HepG2 (cell line): ENCODE data around the gene TANGO2. TPM values are rescaled to one million over a fixed set of nuclear protein-coding genes. Genes with fewer than 3 reads are reported as not detected.
A peak's percentile ranks its signal among the peaks of the same experiment; 100 is the strongest.

Experiments used
- ATAC-seq: fragments of 200-7000 bp; cut with Tn5 transposase; 3 replicates; pipeline ENCODE4 v1.9.1; 2020; ENCODE audit warnings: mild to moderate bottlenecking, moderate library complexity
- BruUV-seq: library from RNA; stranded (reverse); fragments of 400-500 nt; replicated peaks from 2 replicates; lab custom pipeline; 2021; lab: Mats Ljungman, UMichigan
- CTCF ChIA-PET: fragments of 300-600 bp; formaldehyde crosslinking; extraction: SDS; loops from one replicate; lab custom pipeline; 2021; ENCODE audit warnings: low total read pairs, inconsistent platforms, low intra/inter-chr PET ratio; lab: Yijun Ruan, JAX
- POLR2A ChIA-PET: fragments of 350-600 bp; sonication (Branson Sonifier 250); formaldehyde crosslinking; loops from one replicate; lab custom pipeline; 2020; ENCODE audit warnings: antibody characterized with exemption, inconsistent platforms; lab: Yijun Ruan, JAX
- DNase-seq: peaks from one replicate; pipeline ENCODE4 v3.0.0-alpha.2; 2015; ENCODE audit warnings: low spot score
- FAIRE-seq: peaks from 3 replicates; lab custom pipeline; 2011; peaks lifted over from hg19 to GRCh38; lab: Jason Lieb, UNC
- H2AFZ ChIP-seq: one replicate; pipeline ENCODE4 v1.6.1; 2011; ENCODE audit warnings: low read length, inconsistent platforms
- H3K27ac ChIP-seq: fragments of 300-600 bp; 3 replicates; pipeline ENCODE4 v1.8.0; 2011; ENCODE audit warnings: mixed run types, mild to moderate bottlenecking, mixed read lengths, low read length, inconsistent platforms; ENCODE audit not compliant: insufficient read depth; ENCODE audit errors: extremely low read length
- H3K27me3 ChIP-seq, 2 experiments: fragments of 200-600 bp in 1 of 2; 2 replicates in 1 of 2; 3 replicates in 1 of 2; pipeline versions ENCODE4 v1.6.0 to v1.8.0; 2011; ENCODE audit warnings: low read length in 2 of 2, mild to moderate bottlenecking in 2 of 2, moderate library complexity in 2 of 2, inconsistent platforms in 1 of 2; ENCODE audit not compliant: insufficient read depth in 2 of 2, control insufficient read depth in 1 of 2
- H3K36me3 ChIP-seq, 2 experiments: fragments of 200-600 bp in 1 of 2; replicated peaks in 1 of 2; 2 replicates in 1 of 2; 3 replicates in 1 of 2; pipeline versions ENCODE4 v1.5.1 to v1.8.0; 2011; ENCODE audit warnings: low read length in 2 of 2, inconsistent platforms in 1 of 2; ENCODE audit not compliant: insufficient read depth in 2 of 2, control insufficient read depth in 1 of 2
- H3K4me1 ChIP-seq: 2 replicates; pipeline ENCODE4 v1.5.1; 2012; ENCODE audit warnings: low read length, inconsistent platforms; ENCODE audit not compliant: insufficient read depth
- H3K4me2 ChIP-seq: 2 replicates; pipeline ENCODE4 v1.6.0; 2011; ENCODE audit warnings: low read depth, low read length, inconsistent platforms
- H3K4me3 ChIP-seq, 3 experiments: fragments of 200-600 bp in 1 of 3; sonication (generic), shearing (Covaris generic) in 1 of 3; replicated peaks in 1 of 3; 2 replicates each; pipeline ENCODE4 v1.5.1; 2011 to 2016; ENCODE audit warnings: low read length in 3 of 3, inconsistent platforms in 2 of 3, low read depth in 2 of 3, mild to moderate bottlenecking in 2 of 3, control low read depth in 1 of 3, mixed read lengths in 1 of 3; ENCODE audit not compliant: insufficient read depth in 1 of 3
- H3K79me2 ChIP-seq: one replicate; pipeline ENCODE4 v1.6.1; 2011; ENCODE audit warnings: low read length, inconsistent platforms; ENCODE audit not compliant: insufficient read depth
- H3K9ac ChIP-seq: 2 replicates; pipeline ENCODE4 v1.6.0; 2011; ENCODE audit warnings: mild to moderate bottlenecking, low read depth, low read length, inconsistent platforms; ENCODE audit not compliant: insufficient read depth
- H3K9me3 ChIP-seq: 2 replicates; pipeline ENCODE4 v1.5.1; 2012; ENCODE audit warnings: mild to moderate bottlenecking, low read length
- H4K20me1 ChIP-seq: 2 replicates; pipeline ENCODE4 v1.6.0; 2011; ENCODE audit warnings: inconsistent platforms, mild to moderate bottlenecking, low read length, moderate library complexity; ENCODE audit not compliant: insufficient read depth
- ATF2 ChIP-seq: sonication (generic); formaldehyde crosslinking; IDR thresholded peaks from 2 replicates; pipeline ENCODE4 v1.4.0; 2020; ENCODE audit warnings: missing genetic modification reagents
- GPBP1L1 ChIP-seq: sonication (generic); formaldehyde crosslinking; IDR thresholded peaks from 2 replicates; pipeline ENCODE4 v1.5.0; 2020; ENCODE audit warnings: mild to moderate bottlenecking, missing genetic modification reagents
- KLF12 ChIP-seq: sonication (generic); formaldehyde crosslinking; IDR thresholded peaks from 2 replicates; pipeline ENCODE4 v1.4.0; 2020; ENCODE audit warnings: missing genetic modification reagents, borderline replicate concordance
- MBNL3 ChIP-seq: fragments of 250-450 bp; sonication (Bioruptor Pico); conservative IDR thresholded peaks from 2 replicates; pipeline ENCODE4 v1.8.0; 2022; ENCODE audit warnings: mild to moderate bottlenecking, inconsistent platforms
- SNAPC4 ChIP-seq: sonication (generic); formaldehyde crosslinking; IDR thresholded peaks from 2 replicates; pipeline ENCODE4 v1.4.0; 2020; ENCODE audit warnings: mild to moderate bottlenecking, missing genetic modification reagents
- TAF1 ChIP-seq: sonication (generic); formaldehyde crosslinking; IDR thresholded peaks from 2 replicates; pipeline ENCODE4 v1.4.0; 2020; ENCODE audit warnings: missing genetic modification reagents
- THAP11 ChIP-seq: IDR thresholded peaks from 2 replicates; pipeline ENCODE4 v1.6.1; 2016; ENCODE audit warnings: missing biosample characterization, missing genetic modification reagents
- WGBS: methylation state at CpG from one replicate; pipeline ENCODE4 v1.1.6; 2017; ENCODE audit warnings: low lambda C conversion rate; 5-methylcytosine and 5-hydroxymethylcytosine counted together
- in situ Hi-C: cut with HindIII; loops from 2 replicates; pipeline ENCODE4 v1.10.0; 2017; ENCODE audit warnings: low pct_unique_long_range_greater_than_20kb; ENCODE audit not compliant: extremely low pct_ligation_motif_present
- intact Hi-C: fragments of 100-400 bp; cut with micrococcal nuclease; formaldehyde crosslinking; loops from one replicate; pipeline ENCODE4 v1.10.0; 2022; ENCODE audit not compliant: unreplicated experiment
- polyA plus RNA-seq, 8 experiments: library from polyadenylated mRNA; depleted of rRNA in 3 of 8; stranded (reverse) in 7 of 8; unstranded in 1 of 8; fragments of >200 nt; fragmentation: Illumina TruSeq in 4 of 8; extraction: Trizol in 4 of 8; gene quantifications; 2 replicates each; pipeline versions ENCODE4 v1.2.1 to v1.2.3, GENCODE V29; 2011 to 2016; ENCODE audit warnings: low read depth in 4 of 8, missing spikeins in 1 of 8, mixed read lengths in 1 of 8; ENCODE audit not compliant: insufficient read depth in 1 of 8
- total RNA-seq, 5 experiments: library from RNA; depleted of rRNA; stranded (reverse); fragments of >200 nt; fragmentation: Illumina TruSeq; extraction: Trizol; gene quantifications; 2 replicates each; pipeline ENCODE4 v1.2.3, GENCODE V29; 2016; ENCODE audit warnings: low read depth in 1 of 5

TANGO2 gene
- total and polyA plus RNA-seq, 2 of the 13 experiments (the other 11 are each of a cell fraction or from before 2014, with no cell fraction given): 12.9 to 14.8 TPM

GRCh38 chr22:19986011-19986409 is 34.9 kb upstream of the TANGO2 start:
- Histone ChIP-seq H3K79me2 (no peaks in the 10 kb centered on the region), H3K4me1 (peaks cover 18% of the 10 kb centered on the region), H3K9ac (peak overlapping the region; percentile 71; the same call in 1 of the 2 replicates), H3K9me3 (no peaks in the 10 kb centered on the region), H2AFZ (no peak overlapping the region), H3K27ac (no peak overlapping the region), H3K27me3 (no peaks in the 10 kb centered on the region), H3K36me3 (peaks cover 0 to 7% of the 10 kb centered on the region in 2 experiments; a peak in 2 of 5 replicates), H3K4me2 (peak overlapping the region; percentile 91), H3K4me3 (peak overlapping the region in 2 of 3 experiments; percentile 63 to 81; a peak in 5 of 6 replicates), H4K20me1 (peaks cover 9% of the 10 kb centered on the region; the same call in 1 of the 2 replicates)
- in situ Hi-C loops (no loop called here), intact Hi-C loops (no loop called here)
- ATAC-seq (no peak), DNase-seq (no peak), FAIRE-seq (no peak)
- BruUV-seq: no TSS peak
- TF ChIP-seq ATF2 (CRISPR knock-in tag): no peak
- no peak for TF ChIP-seq SNAPC4 (CRISPR knock-in tag)
- no peak for TF ChIP-seq KLF12
- TF ChIP-seq TAF1 (CRISPR knock-in tag): 0 out of 2 replicates have a peak, but pooled peaks have one; percentile 3
- TF ChIP-seq MBNL3 (CRISPR knock-in tag): no peak
- no peak for TF ChIP-seq GPBP1L1
- no peak for TF ChIP-seq THAP11
- WGBS: no CpG with 5 or more reads among the region's 2 CpGs
- CTCF ChIA-PET: no interaction called here
- POLR2A ChIA-PET: interaction anchor here (1.1 to 1.5 kb wide), 2 partner anchors 12 to 27 kb away, joined by 3 to 5 read pairs; no protein-coding TSS in a partner anchor
